ENCODE data around the gene BRPF1. TPM values are rescaled to one million over a fixed set of nuclear protein-coding genes. Genes with fewer than 3 reads are reported as not detected.
A peak's percentile ranks its signal among the peaks of the same experiment; 100 is the strongest.

Gene BRPF1
- total RNA-seq, 1 experiment from 2014 or later, result 21.4 TPM

DNA sequence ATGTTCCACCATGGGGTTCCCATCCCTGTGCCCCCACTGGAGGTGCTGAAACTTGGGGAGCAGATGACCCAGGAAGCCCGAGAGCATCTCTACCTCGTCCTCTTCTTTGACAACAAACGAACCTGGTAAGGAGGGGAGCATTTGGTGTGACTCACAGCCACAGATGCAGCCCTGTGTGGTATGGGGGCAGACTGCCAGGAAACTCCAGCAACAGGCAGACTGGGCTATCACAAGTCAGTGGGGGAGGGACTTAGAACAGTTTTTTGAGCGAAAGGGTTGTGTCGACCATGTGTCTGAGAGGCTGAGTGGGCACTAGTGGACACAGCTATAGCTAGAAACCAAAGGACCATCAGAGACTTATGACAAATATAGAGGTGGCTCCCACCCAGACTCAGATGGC is 14.8 kb downstream of the BRPF1 start:
- no peaks in the 10 kb centered on the region for H3K27me3 Mint-ChIP-seq (ENCODE audit: insufficient read depth, unreplicated experiment)
- CTCF ChIA-PET, result interaction anchor here (0.7 kb wide), 1 partner anchor 8 kb away, joined by 3 read pairs; no protein-coding TSS in a partner anchor
- no peak overlapping the region for H3K27ac Mint-ChIP-seq (ENCODE audit: low read depth, unreplicated experiment)

GRCh38 chr3:9747267-9747666 is 15.7 kb downstream of the BRPF1 start:
- no peak for TF ChIP-seq CTCF (IDR thresholded peaks at IDR 0.05; ENCODE audit: unreplicated experiment)
- POLR2A ChIA-PET, result no interaction called here
- Mint-ChIP-seq H3K4me3 (ENCODE audit: unreplicated experiment) (no peak overlapping the region), H3K27ac (ENCODE audit: low read depth, unreplicated experiment) (no peak overlapping the region), H3K27me3 (ENCODE audit: insufficient read depth, unreplicated experiment) (no peaks in the 10 kb centered on the region), H3K36me3 (ENCODE audit: insufficient read depth, unreplicated experiment) (peaks cover 43% of the 10 kb centered on the region), H3K4me1 (ENCODE audit: insufficient read depth, unreplicated experiment) (peaks cover 17% of the 10 kb centered on the region), H3K9me3 (ENCODE audit: unreplicated experiment) (no peaks in the 10 kb centered on the region)
- intact Hi-C loops (cut with micrococcal nuclease), result no loop called here
- DNase-seq (ENCODE audit: unreplicated experiment), result no peak
- CTCF ChIA-PET, result interaction anchor here (1.1 kb wide), 1 partner anchor 9 kb away, joined by 4 read pairs; no protein-coding TSS in a partner anchor
- no TSS peak for BruUV-seq (replicated peaks)

More for the DNA sequence above, 14.8 kb downstream of the BRPF1 start:
- intact Hi-C loops (cut with micrococcal nuclease), result no loop called here
- Mint-ChIP-seq H3K36me3 (ENCODE audit: insufficient read depth, unreplicated experiment) (peaks cover 50% of the 10 kb centered on the region), H3K4me1 (ENCODE audit: insufficient read depth, unreplicated experiment) (peaks cover 11% of the 10 kb centered on the region), H3K4me3 (ENCODE audit: unreplicated experiment) (no peak overlapping the region), H3K9me3 (ENCODE audit: unreplicated experiment) (no peaks in the 10 kb centered on the region)
- DNase-seq (ENCODE audit: unreplicated experiment), result peak; percentile 35
- BruUV-seq (replicated peaks), result no TSS peak
- TF ChIP-seq CTCF (IDR thresholded peaks at IDR 0.05; ENCODE audit: unreplicated experiment), result no peak
- POLR2A ChIA-PET, result interaction anchor here (0.6 kb wide), 1 partner anchor 46 kb away, joined by 3 read pairs; the partner anchor contains the start of gene ARPC4

- intact Hi-C loops (cut with micrococcal nuclease), result no loop called here
- ChIA-PET CTCF (interaction anchor here (1.1 to 1.3 kb wide), 2 partner anchors 10 to 33 kb away, joined by 4 read pairs; no protein-coding TSS in a partner anchor), POLR2A (interaction anchor here (0.8 to 3.3 kb wide), 2 partner anchors 14 to 18 kb away, joined by 3 to 40 read pairs; no protein-coding TSS in a partner anchor)
- Mint-ChIP-seq H3K27me3 (ENCODE audit: insufficient read depth, unreplicated experiment) (no peaks in the 10 kb centered on the region), H3K4me3 (ENCODE audit: unreplicated experiment) (no peak overlapping the region), H3K9me3 (ENCODE audit: unreplicated experiment) (no peaks in the 10 kb centered on the region), H3K4me1 (ENCODE audit: insufficient read depth, unreplicated experiment) (peaks cover 17% of the 10 kb centered on the region), H3K36me3 (ENCODE audit: insufficient read depth, unreplicated experiment) (peaks cover 43% of the 10 kb centered on the region), H3K27ac (ENCODE audit: low read depth, unreplicated experiment) (no peak overlapping the region)
- TF ChIP-seq CTCF (IDR thresholded peaks at IDR 0.05; ENCODE audit: unreplicated experiment), result no peak
- BruUV-seq (replicated peaks), result no TSS peak
- DNase-seq (ENCODE audit: unreplicated experiment), result no peak
Observed at GRCh38 chr3:9748031-9748430, 16.5 kb downstream of the BRPF1 start.

DNA sequence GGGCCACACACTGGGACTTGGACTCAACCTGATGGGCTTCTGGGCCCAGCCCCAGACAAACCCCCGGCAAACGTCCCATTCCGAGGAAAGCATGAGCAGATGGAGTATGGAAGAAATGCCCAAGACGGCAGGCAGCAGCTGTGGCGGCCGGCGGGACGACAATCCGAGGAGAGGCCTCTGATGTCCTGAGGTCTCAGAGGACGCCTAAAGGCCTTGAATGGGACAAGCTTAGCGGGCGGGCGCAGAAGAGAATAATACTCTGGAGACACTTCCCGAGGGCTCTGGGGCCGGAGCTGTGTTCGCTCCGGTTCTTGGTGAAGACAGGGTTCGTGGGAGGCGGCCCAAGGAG is 17.7 kb downstream of the BRPF1 start:
- ChIA-PET POLR2A (interaction anchor here (0.6 to 3.3 kb wide), 14 partner anchors 9 to 361 kb away, joined by 3 to 41 read pairs (median 6); partner anchors contain the start of genes ARPC4, BRPF1, RPUSD3 and TADA3), CTCF (interaction anchor here (1.2 to 1.9 kb wide), 5 partner anchors 9 to 245 kb away, joined by 4 to 6 read pairs (median 4); no protein-coding TSS in a partner anchor)
- Mint-ChIP-seq H3K9me3 (ENCODE audit: unreplicated experiment) (no peaks in the 10 kb centered on the region), H3K4me1 (ENCODE audit: insufficient read depth, unreplicated experiment) (peaks cover 17% of the 10 kb centered on the region), H3K27ac (ENCODE audit: low read depth, unreplicated experiment) (peak overlapping the region; percentile 84), H3K27me3 (ENCODE audit: insufficient read depth, unreplicated experiment) (no peaks in the 10 kb centered on the region), H3K4me3 (ENCODE audit: unreplicated experiment) (peak overlapping the region; percentile 83), H3K36me3 (ENCODE audit: insufficient read depth, unreplicated experiment) (peaks cover 36% of the 10 kb centered on the region)
- TF ChIP-seq CTCF (IDR thresholded peaks at IDR 0.05; ENCODE audit: unreplicated experiment), result no peak
- intact Hi-C loops (cut with micrococcal nuclease), result no loop called here
- DNase-seq (ENCODE audit: unreplicated experiment), result no peak
- BruUV-seq (replicated peaks), result no TSS peak

Data from MCF 10A (cell line).